AG04449 (cell line): ENCODE results near the gene GPR137.

ENCODE experiments used
- CTCF ChIA-PET: fragments of 350-600 bp; formaldehyde crosslinking; extraction: SDS; loops from one replicate; lab custom pipeline; 2021; ENCODE audit warnings: antibody characterized with exemption; lab: Yijun Ruan, JAX
- POLR2A ChIA-PET: fragments of 400-600, 350-600 bp; formaldehyde crosslinking; extraction: SDS; loops from one replicate; lab custom pipeline; 2020; ENCODE audit warnings: antibody characterized with exemption, inconsistent platforms; lab: Yijun Ruan, JAX
- DNase-seq: peaks from one replicate; pipeline ENCODE4 v3.0.0-alpha.2; 2010; ENCODE audit warnings: low read depth, low spot score
- H3K4me3 ChIP-seq: 2 replicates; pipeline ENCODE4 v1.5.1; 2011; ENCODE audit warnings: low read depth, mild to moderate bottlenecking, control low read depth, low read length
- CTCF ChIP-seq: IDR thresholded peaks from one replicate; pipeline ENCODE4 v1.5.1; 2011; ENCODE audit warnings: mild to moderate bottlenecking, moderate library complexity, low read length, control low read depth, inconsistent platforms; ENCODE audit not compliant: insufficient read depth; ENCODE audit errors: missing control alignments

GPR137 gene

GRCh38 chr11:64330888-64331287 is 45.2 kb downstream of the GPR137 start:
- no peak for DNase-seq
- TF ChIP-seq CTCF: no peak
- no peak overlapping the region for H3K4me3 ChIP-seq
- ChIA-PET CTCF (interaction anchor here (0.8 to 21.8 kb wide), 7 partner anchors 8 to 125 kb away, joined by 3 to 414 read pairs (median 19); partner anchors contain the start of genes CATSPERZ, ESRRA, FERMT3 and PRDX5), POLR2A (interaction anchor here (2.0 kb wide), 1 partner anchor 13 kb away, joined by 14 read pairs; the partner anchor contains the start of genes PRDX5 and TRMT112)

GRCh38 chr11:64331569-64332371 is 46.1 kb downstream of the GPR137 start:
- peak; percentile 77 for TF ChIP-seq CTCF
- no peak overlapping the region for H3K4me3 ChIP-seq
- peak; percentile 21 for DNase-seq
- CTCF ChIA-PET: interaction anchor here (0.6 to 21.8 kb wide), 15 partner anchors 9 to 373 kb away, joined by 3 to 414 read pairs (median 4); partner anchors contain the start of genes CATSPERZ, ESRRA, FERMT3 and PRDX5
- POLR2A ChIA-PET: interaction anchor here (0.6 to 2.0 kb wide), 5 partner anchors 10 to 88 kb away, joined by 3 to 14 read pairs (median 5); partner anchors contain the start of genes PRDX5 and TRMT112

GRCh38 chr11:64333556-64333955 is 47.9 kb downstream of the GPR137 start:
- no peak for DNase-seq
- CTCF ChIA-PET: interaction anchor here (2.6 to 21.8 kb wide), 5 partner anchors 11 to 129 kb away, joined by 15 to 414 read pairs (median 25); partner anchors contain the start of genes CATSPERZ, ESRRA, PRDX5 and RPS6KA4
- POLR2A ChIA-PET: no interaction called here
- no peak for TF ChIP-seq CTCF
- no peak overlapping the region for H3K4me3 ChIP-seq

- no peak for TF ChIP-seq CTCF
- ChIA-PET CTCF (interaction anchor here (0.6 to 21.8 kb wide), 5 partner anchors 12 to 318 kb away, joined by 3 to 414 read pairs (median 20); partner anchors contain the start of gene RPS6KA4), POLR2A (no interaction called here)
- DNase-seq: peak; percentile 58
- no peak overlapping the region for H3K4me3 ChIP-seq
Observed at GRCh38 chr11:64334764-64335735, 49.4 kb downstream of the GPR137 start.

GRCh38 chr11:64337538-64338249 is 52.0 kb downstream of the GPR137 start:
- CTCF ChIA-PET: interaction anchor here (1.5 to 21.8 kb wide), 4 partner anchors 13 to 37 kb away, joined by 4 to 414 read pairs (median 14); partner anchors contain the start of genes PRDX5, RPS6KA4 and TRMT112
- DNase-seq: no peak
- no peak overlapping the region for H3K4me3 ChIP-seq
- POLR2A ChIA-PET: no interaction called here
- TF ChIP-seq CTCF: no peak
